A673 (cell line): ENCODE data around the gene SPATA25. TPM values are rescaled to one million over a fixed set of nuclear protein-coding genes. Genes with fewer than 3 reads are reported as not detected.
"Not testable (repeated sequence)": the region's sequence is repeated elsewhere in the genome, so short reads cannot be mapped to it uniquely, and the experiment has no call there.

Experiments
- BruUV-seq: library from RNA; stranded (reverse); fragments of 400-500 nt; replicated peaks from 2 replicates; lab custom pipeline; 2021; lab: Mats Ljungman, UMichigan
- CTCF ChIA-PET: fragments of 300-600 bp; sonication (Branson Sonifier 250); formaldehyde crosslinking; loops from one replicate; lab custom pipeline; 2022; ENCODE audit warnings: antibody characterized with exemption; lab: Charles Lee
- POLR2A ChIA-PET: fragments of 300-600 bp; sonication (Branson Sonifier 250); formaldehyde crosslinking; loops from one replicate; lab custom pipeline; 2022; ENCODE audit warnings: antibody characterized with exemption; ENCODE audit not compliant: low non-redundant PET; lab: Charles Lee
- DNase-seq: peaks from one replicate; pipeline ENCODE4 v3.0.0-alpha.2; 2015; ENCODE audit warnings: low spot score
- H3K27ac ChIP-seq: fragments of 200-600 bp; sonication (generic); 2 replicates; pipeline ENCODE4 v1.5.1; 2016; ENCODE audit warnings: mixed run types, low read depth, mild to moderate bottlenecking, mixed read lengths, antibody characterized with exemption, low read length; ENCODE audit not compliant: poor library complexity, severe bottlenecking
- H3K27me3 ChIP-seq: fragments of 200-600 bp; sonication (generic); replicated peaks from 2 replicates; pipeline ENCODE4 v1.6.1; 2017; ENCODE audit warnings: mixed run types, low read depth, mild to moderate bottlenecking, mixed read lengths, antibody characterized with exemption, low read length; ENCODE audit not compliant: insufficient read depth, poor library complexity
- H3K36me3 ChIP-seq: fragments of 200-600 bp; sonication (generic); 2 replicates; pipeline ENCODE4 v1.6.1; 2016; ENCODE audit warnings: mixed run types, mild to moderate bottlenecking, mixed read lengths, antibody characterized with exemption, low read length; ENCODE audit not compliant: insufficient read depth, poor library complexity, severe bottlenecking
- H3K4me1 ChIP-seq: fragments of 200-600 bp; sonication (generic); 2 replicates; pipeline ENCODE4 v1.6.1; 2017; ENCODE audit warnings: mixed run types, mild to moderate bottlenecking, mixed read lengths, antibody characterized with exemption, low read length; ENCODE audit not compliant: insufficient read depth, poor library complexity, severe bottlenecking
- H3K4me3 ChIP-seq: fragments of 200-600 bp; sonication (generic); 2 replicates; pipeline ENCODE4 v1.5.1; 2016; ENCODE audit warnings: low read depth, mixed run types, mild to moderate bottlenecking, mixed read lengths, low read length; ENCODE audit not compliant: poor library complexity, severe bottlenecking
- H3K9me3 ChIP-seq: fragments of 200-600 bp; sonication (generic); 2 replicates; pipeline ENCODE4 v1.6.1; 2016; ENCODE audit warnings: mixed run types, low read depth, mild to moderate bottlenecking, mixed read lengths, antibody characterized with exemption, low read length; ENCODE audit not compliant: poor library complexity, severe bottlenecking
- CTCF ChIP-seq: fragments of 300-800, 200-600 bp; sonication (generic); conservative IDR thresholded peaks from 2 replicates; pipeline ENCODE4 v1.5.1; 2017; ENCODE audit warnings: low read depth, mild to moderate bottlenecking, antibody characterized with exemption, low read length, moderate library complexity, mixed read lengths
- EZH2 ChIP-seq: fragments of 200-600 bp; sonication (generic); IDR thresholded peaks from 2 replicates; pipeline ENCODE4 v1.6.1; 2017; ENCODE audit warnings: borderline replicate concordance, low read depth, mild to moderate bottlenecking, mixed read lengths, antibody characterized with exemption, low read length; ENCODE audit not compliant: poor library complexity, severe bottlenecking
- intact Hi-C: fragments of 100-400 bp; cut with micrococcal nuclease; formaldehyde crosslinking; loops from one replicate; pipeline ENCODE4 v1.10.0; 2022; ENCODE audit not compliant: unreplicated experiment
- total RNA-seq: library from RNA; stranded (reverse); gene quantifications from 2 replicates; pipeline ENCODE4 v1.2.3, GENCODE V29; 2021

Gene SPATA25
- total RNA-seq, 1 experiment from 2014 or later = 1.9 TPM

- Histone ChIP-seq H3K4me1 (peaks cover 3% of the 10 kb centered on the region), H3K27ac (no peak overlapping the region), H3K4me3 (no peak overlapping the region), H3K9me3 (no peaks in the 10 kb centered on the region), H3K27me3 (no peaks in the 10 kb centered on the region), H3K36me3 (peaks cover 37% of the 10 kb centered on the region)
- POLR2A ChIA-PET = no interaction called here
- TF ChIP-seq CTCF (no peak), EZH2 (no peak)
- intact Hi-C loops = no loop called here
- no TSS peak for BruUV-seq
- CTCF ChIA-PET = no interaction called here
- no peak for DNase-seq
These were observed 18.2 kb upstream of the SPATA25 start for GRCh38 chr20:45905505-45906079.

DNA sequence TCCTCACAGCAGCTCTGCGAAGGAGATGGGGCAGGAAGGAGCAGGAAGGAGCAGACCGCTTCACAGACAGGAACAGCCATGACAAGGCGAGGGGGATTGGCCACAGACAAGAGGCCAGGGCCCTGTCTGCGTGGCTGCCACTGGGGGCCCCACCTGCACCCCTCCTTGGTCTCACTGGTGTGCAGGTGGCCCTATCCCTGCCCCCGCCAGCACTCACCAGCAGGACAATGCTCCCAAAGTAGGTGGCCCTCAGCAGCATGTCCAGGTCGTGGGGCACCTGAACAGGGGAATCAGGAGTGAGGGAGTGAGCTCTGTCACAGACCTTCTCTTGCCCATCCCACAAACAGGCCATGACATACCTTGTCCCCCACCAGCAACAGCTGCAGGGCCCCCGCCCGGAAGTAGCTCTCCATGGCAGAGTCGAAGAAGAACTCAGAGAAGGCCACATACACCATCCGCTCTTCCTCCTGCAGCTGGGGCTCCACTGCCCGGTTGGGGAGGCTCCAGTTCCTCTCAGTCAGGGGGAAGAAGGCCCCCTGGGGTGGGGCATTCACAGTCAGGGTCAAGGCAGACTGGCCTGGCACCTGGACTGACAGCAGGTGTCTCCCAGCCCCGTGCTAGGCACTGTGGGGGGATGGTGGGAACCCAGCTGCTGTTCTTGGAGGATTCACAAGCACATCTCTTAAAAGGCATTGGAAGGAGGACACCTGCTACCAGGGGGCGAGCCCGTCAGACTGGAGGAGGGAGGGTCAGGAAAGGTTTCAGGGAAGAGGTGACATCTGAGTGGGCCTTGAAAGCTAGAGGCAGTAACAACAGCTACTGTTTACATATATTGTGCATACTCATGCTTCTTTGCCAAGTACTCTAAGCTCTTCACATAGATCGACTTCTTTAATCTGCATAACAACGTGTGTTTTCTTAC is 17.4 kb upstream of the SPATA25 start:
- Histone ChIP-seq H3K4me1 (no peaks in the 10 kb centered on the region), H3K4me3 (no peak overlapping the region), H3K27ac (no peak overlapping the region), H3K36me3 (peaks cover 41% of the 10 kb centered on the region), H3K9me3 (no peaks in the 10 kb centered on the region), H3K27me3 (no peaks in the 10 kb centered on the region)
- ChIA-PET POLR2A (interaction anchor here (0.5 kb wide), 1 partner anchor 59 kb away, joined by 3 read pairs; no protein-coding TSS in a partner anchor), CTCF (no interaction called here)
- DNase-seq = no peak
- TF ChIP-seq CTCF = no peak
- no peak for TF ChIP-seq EZH2
- no TSS peak for BruUV-seq
- intact Hi-C loops = no loop called here

DNA sequence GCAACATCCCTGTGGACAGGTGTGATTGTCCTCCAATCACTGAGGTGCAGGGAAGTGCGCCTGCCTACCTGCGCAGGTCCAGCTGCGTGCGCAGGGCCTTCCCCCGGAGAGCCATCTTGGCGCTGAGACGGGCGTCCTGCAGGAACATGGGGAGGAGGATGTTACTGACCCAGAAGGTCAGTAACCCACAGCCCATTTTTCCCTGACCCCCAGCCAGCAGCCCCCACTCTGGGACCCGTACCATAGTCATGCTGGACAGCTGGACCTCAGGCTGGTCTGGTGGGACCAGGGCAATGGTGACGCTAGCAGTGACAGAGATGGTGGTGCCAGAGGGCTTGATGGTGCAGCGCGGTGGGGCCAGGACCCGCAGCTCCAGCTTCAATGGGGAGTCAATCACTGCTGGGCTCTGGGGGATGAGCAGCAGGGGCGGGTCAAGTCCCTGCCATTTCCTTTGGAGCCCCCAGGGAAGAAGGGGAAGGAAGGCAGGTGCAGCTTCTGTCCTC is 14.8 kb upstream of the SPATA25 start:
- H3K27me3 ChIP-seq = no peaks in the 10 kb centered on the region
- ChIA-PET CTCF (no interaction called here), POLR2A (no interaction called here)
- intact Hi-C loops = no loop called here
- peaks cover 51% of the 10 kb centered on the region for H3K36me3 ChIP-seq
- TF ChIP-seq CTCF = no peak
- no peak for TF ChIP-seq EZH2
- no peaks in the 10 kb centered on the region for H3K9me3 ChIP-seq
- H3K4me3 ChIP-seq = no peak overlapping the region
- no peak overlapping the region for H3K27ac ChIP-seq
- no TSS peak for BruUV-seq
- DNase-seq = no peak
- no peaks in the 10 kb centered on the region for H3K4me1 ChIP-seq

GRCh38 chr20:45901332-45901731 is 13.9 kb upstream of the SPATA25 start:
- H3K27ac ChIP-seq, CTCF ChIA-PET, H3K27me3 ChIP-seq, POLR2A ChIA-PET, H3K4me3 ChIP-seq, H3K4me1 ChIP-seq, H3K9me3 ChIP-seq, DNase-seq, BruUV-seq, intact Hi-C loops: not testable (repeated sequence)
- peaks cover 57% of the 10 kb centered on the region for H3K36me3 ChIP-seq
